Type B pancreatic cell (in vitro differentiated cells): ENCODE results near the gene WAS. TPM values are rescaled to one million over a fixed set of nuclear protein-coding genes. Genes with fewer than 3 reads are reported as not detected.
A peak's percentile ranks its signal among the peaks of the same experiment; 100 is the strongest.

Source experiments
- DNase-seq: peaks from one replicate; pipeline ENCODE4 v3.0.0; 2021; ENCODE audit warnings: mixed read lengths; ENCODE audit not compliant: unreplicated experiment; ENCODE audit errors: extremely low spot score
- H3K27ac Mint-ChIP-seq: 2 replicates; pipeline ENCODE4 v1.8.0; 2021; ENCODE audit warnings: mild to moderate bottlenecking, mixed read lengths
- H3K27me3 Mint-ChIP-seq: 2 replicates; pipeline ENCODE4 v1.8.0; 2021; ENCODE audit warnings: mixed read lengths
- H3K36me3 Mint-ChIP-seq: 2 replicates; pipeline ENCODE4 v1.8.0; 2021; ENCODE audit warnings: mixed read lengths
- H3K4me1 Mint-ChIP-seq: one replicate; pipeline ENCODE4 v1.8.0; 2021; ENCODE audit warnings: mixed read lengths; ENCODE audit not compliant: unreplicated experiment
- H3K4me3 Mint-ChIP-seq: 2 replicates; pipeline ENCODE4 v1.8.0; 2021; ENCODE audit warnings: mild to moderate bottlenecking, mixed read lengths
- H3K9me3 Mint-ChIP-seq: 2 replicates; pipeline ENCODE4 v1.8.0; 2021; ENCODE audit warnings: mixed read lengths
- total RNA-seq: library from RNA; stranded (reverse); gene quantifications from 2 replicates; pipeline ENCODE4 v1.2.1, GENCODE V29; 2021; ENCODE audit warnings: low replicate concordance
- TF ChIP-seq, protein P1 (sequence below): fragments of 200-600 bp; sonication (generic); conservative IDR thresholded peaks from 2 replicates; pipeline ENCODE4 v1.5.0; 2021; ENCODE audit warnings: antibody characterized with exemption, mild to moderate bottlenecking

WAS gene
- total RNA-seq, 1 donor from 2014 or later = 0.82 TPM

DNA sequence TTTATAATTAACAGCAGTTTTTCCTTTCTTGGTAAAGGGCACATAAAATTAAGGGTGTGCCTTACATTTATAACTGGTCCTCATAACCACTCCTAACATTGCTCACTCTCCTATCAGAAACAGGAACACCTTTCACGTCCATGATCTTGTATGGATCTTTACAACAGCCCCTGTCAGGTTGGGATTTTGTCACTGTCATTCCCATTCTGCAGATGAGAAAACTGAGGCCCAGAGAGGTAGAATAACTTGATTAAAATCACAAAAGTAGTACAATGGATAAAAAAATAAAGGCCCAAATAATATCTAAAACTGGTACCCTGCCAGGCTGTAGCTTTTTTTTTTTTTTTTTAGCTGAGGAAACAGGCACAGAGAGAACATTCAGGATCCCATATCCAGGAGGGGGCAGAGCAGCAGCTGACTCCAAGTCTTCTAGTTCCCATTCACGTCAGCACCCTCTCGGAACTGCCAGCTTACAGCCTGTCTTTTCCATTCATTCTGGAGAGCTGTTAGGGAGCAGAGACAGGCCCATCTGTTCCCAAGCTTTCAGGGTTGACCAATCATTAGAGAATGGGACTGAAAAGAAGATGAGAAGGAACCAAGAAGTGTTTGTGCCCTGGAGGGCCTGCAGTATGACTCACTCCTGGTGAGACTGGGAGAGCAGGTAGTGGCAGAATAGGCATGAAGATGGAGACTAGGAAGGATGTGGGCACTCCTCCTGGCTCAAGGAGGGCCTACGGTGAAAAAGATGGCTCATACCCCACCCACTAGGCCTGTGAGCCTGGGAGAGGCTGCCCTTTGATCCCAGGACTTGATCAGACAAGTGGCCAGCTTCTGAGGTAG, 20.3 kb downstream of the WAS start:
- TF ChIP-seq, protein P1, sequence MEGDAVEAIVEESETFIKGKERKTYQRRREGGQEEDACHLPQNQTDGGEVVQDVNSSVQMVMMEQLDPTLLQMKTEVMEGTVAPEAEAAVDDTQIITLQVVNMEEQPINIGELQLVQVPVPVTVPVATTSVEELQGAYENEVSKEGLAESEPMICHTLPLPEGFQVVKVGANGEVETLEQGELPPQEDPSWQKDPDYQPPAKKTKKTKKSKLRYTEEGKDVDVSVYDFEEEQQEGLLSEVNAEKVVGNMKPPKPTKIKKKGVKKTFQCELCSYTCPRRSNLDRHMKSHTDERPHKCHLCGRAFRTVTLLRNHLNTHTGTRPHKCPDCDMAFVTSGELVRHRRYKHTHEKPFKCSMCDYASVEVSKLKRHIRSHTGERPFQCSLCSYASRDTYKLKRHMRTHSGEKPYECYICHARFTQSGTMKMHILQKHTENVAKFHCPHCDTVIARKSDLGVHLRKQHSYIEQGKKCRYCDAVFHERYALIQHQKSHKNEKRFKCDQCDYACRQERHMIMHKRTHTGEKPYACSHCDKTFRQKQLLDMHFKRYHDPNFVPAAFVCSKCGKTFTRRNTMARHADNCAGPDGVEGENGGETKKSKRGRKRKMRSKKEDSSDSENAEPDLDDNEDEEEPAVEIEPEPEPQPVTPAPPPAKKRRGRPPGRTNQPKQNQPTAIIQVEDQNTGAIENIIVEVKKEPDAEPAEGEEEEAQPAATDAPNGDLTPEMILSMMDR = no peak
- H3K9me3 Mint-ChIP-seq = no peaks in the 10 kb centered on the region
- H3K27ac Mint-ChIP-seq = peak overlapping the region; percentile 68

DNA sequence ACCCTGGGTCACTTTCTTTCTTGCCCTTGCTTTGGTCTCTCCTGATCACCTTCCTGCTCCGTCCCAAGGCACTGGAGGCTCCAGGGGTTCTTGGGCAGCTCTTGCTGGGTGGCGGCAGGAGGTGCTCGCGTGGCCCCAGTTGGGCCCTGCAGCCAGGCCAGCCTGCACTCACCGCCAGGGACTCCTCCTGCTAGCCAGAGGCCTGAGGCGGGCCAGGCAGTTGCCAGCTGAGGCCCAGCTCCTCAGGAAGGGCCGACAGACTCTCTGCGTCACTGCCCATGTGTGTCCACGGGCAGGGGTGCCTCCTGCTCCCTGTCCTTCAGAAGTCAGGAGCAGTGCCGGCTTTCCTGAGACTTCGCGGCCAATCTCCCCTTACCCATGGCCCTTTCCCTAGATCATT, 22.3 kb downstream of the WAS start:
- TF ChIP-seq, protein P1 = no peak
- H3K9me3 Mint-ChIP-seq = no peaks in the 10 kb centered on the region
- no peaks in the 10 kb centered on the region for H3K27me3 Mint-ChIP-seq
- H3K4me1 Mint-ChIP-seq = no peaks in the 10 kb centered on the region
- no peak for DNase-seq
- no peaks in the 10 kb centered on the region for H3K36me3 Mint-ChIP-seq
- H3K27ac Mint-ChIP-seq = no peak overlapping the region
- no peak overlapping the region for H3K4me3 Mint-ChIP-seq

More for the DNA sequence above, 20.3 kb downstream of the WAS start:
- no peak overlapping the region for H3K4me3 Mint-ChIP-seq
- no peak for DNase-seq
- H3K36me3 Mint-ChIP-seq = peaks cover 6% of the 10 kb centered on the region
- no peaks in the 10 kb centered on the region for H3K27me3 Mint-ChIP-seq
- H3K4me1 Mint-ChIP-seq = no peaks in the 10 kb centered on the region

DNA sequence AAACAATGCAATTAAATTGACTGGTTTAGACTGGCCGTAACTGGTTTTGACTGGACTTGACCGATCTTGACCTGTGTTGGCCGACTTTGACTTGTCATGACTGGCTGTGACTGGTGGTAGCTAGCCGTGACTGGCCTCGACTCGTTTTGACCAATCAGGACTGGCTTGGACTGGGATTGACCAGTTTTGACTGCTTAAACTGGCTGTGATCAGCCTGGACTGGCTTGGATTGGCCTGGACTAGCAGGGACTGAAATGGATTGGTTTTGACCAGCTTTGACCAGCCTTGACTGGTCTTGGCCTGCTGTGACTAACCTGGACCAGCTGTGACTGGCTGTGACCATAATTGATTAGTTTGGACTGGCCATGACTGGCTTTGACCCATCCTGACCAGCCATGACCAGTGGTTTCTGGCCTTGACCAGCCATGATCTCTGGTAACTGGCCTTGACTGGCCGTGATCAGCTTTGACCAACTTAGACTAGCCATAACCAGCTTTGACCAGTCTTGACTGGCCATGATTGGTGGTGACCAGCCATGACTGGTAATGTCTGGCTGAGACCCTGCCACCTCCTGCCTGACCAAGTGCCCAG, 26.0 kb downstream of the WAS start:
- H3K36me3 Mint-ChIP-seq = no peaks in the 10 kb centered on the region
- no peaks in the 10 kb centered on the region for H3K27me3 Mint-ChIP-seq
- H3K27ac Mint-ChIP-seq = no peak overlapping the region
- H3K9me3 Mint-ChIP-seq = no peaks in the 10 kb centered on the region
- H3K4me1 Mint-ChIP-seq = no peaks in the 10 kb centered on the region
- no peak overlapping the region for H3K4me3 Mint-ChIP-seq
- TF ChIP-seq, protein P1 = no peak
- DNase-seq = no peak

DNA sequence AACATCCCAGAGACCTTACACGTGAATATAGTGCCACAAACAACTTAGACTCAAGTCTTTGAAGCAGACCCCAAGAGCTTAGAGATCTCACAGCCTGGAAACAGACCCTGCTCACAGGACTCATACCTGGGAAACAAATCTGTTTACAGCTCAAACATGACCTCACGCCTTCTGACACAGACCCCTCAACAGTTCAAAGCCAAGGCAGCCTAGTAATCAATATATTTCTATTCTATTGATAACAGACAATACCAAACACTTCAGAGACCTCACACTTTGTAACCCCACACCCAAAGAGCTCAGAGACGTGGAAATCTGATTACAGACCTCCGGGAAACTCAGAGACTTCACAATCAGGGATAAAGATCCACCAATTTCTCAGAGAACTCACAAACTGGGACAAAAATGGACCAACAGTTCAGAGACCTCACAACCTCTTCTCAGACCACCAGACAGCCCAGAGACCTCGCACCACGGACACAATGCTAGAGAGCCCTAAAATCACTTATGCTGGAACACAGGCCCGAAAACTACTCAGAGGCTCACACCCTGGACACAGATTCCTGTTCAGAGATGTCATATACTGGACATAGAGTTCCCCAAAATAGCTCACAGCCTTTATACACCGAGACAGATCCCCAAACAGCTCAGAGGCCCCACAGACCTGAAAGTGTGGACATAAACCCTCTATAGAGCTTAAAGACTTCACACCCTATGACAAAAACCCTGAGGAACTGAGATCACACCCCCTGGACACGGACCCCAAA, 27.7 kb downstream of the WAS start:
- TF ChIP-seq, protein P1 = no peak
- no peaks in the 10 kb centered on the region for H3K9me3 Mint-ChIP-seq
- H3K4me3 Mint-ChIP-seq = no peak overlapping the region
- H3K4me1 Mint-ChIP-seq = no peaks in the 10 kb centered on the region
- H3K27ac Mint-ChIP-seq = no peak overlapping the region
- no peak for DNase-seq
- H3K27me3 Mint-ChIP-seq = no peaks in the 10 kb centered on the region
- no peaks in the 10 kb centered on the region for H3K36me3 Mint-ChIP-seq

DNA sequence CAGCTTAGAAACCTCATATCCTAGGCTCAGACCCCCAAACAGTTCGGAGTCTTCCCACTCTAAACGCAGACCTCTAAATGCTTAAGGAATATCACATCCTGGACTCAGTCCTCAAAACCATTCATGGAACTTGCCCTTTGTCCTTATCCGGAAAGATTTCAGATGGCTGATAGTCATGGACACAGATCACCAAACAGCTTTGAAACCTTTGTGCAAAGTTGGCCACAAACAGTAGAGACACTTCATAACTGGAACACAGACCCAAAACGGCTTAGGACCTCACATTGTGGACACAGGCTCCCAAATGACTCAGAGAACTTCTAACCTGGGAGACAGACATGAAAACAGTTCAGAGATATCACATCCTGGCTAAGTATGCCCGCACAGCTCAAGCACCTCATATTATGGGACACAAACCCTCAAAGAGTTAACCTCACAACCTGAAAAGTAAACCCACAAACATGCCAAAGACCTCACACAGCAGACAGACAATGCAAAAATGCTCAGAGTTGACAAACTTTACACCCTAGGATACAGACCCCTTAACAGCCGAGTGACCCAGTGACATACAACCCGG, 28.4 kb downstream of the WAS start:
- no peaks in the 10 kb centered on the region for H3K9me3 Mint-ChIP-seq
- TF ChIP-seq, protein P1 = no peak
- no peak overlapping the region for H3K4me3 Mint-ChIP-seq
- H3K27me3 Mint-ChIP-seq = no peaks in the 10 kb centered on the region
- no peak overlapping the region for H3K27ac Mint-ChIP-seq
- no peaks in the 10 kb centered on the region for H3K4me1 Mint-ChIP-seq
- no peaks in the 10 kb centered on the region for H3K36me3 Mint-ChIP-seq
- DNase-seq = no peak
